Caki2 (cell line): ENCODE measurements around the gene ARHGEF28. TPM values are rescaled to one million over a fixed set of nuclear protein-coding genes. Genes with fewer than 3 reads are reported as not detected.

Source experiments
- DNase-seq: peaks from one replicate; pipeline ENCODE4 v3.0.0-alpha.2; 2015; ENCODE audit warnings: low read depth
- in situ Hi-C: cut with HindIII; loops from 2 replicates; pipeline ENCODE4 v1.10.0; 2016; ENCODE audit warnings: low sequenced_read_pairs, low pct_unique_long_range_greater_than_20kb, mixed read lengths
- total RNA-seq: library from RNA; depleted of rRNA; stranded (reverse); fragments of >200 nt; shearing (Covaris generic); gene quantifications from 2 replicates; pipeline ENCODE4 v1.2.3, GENCODE V29; 2014; ENCODE audit warnings: low replicate concordance

ARHGEF28 gene
- total RNA-seq, 1 experiment from 2014 or later: 11.2 TPM

DNA sequence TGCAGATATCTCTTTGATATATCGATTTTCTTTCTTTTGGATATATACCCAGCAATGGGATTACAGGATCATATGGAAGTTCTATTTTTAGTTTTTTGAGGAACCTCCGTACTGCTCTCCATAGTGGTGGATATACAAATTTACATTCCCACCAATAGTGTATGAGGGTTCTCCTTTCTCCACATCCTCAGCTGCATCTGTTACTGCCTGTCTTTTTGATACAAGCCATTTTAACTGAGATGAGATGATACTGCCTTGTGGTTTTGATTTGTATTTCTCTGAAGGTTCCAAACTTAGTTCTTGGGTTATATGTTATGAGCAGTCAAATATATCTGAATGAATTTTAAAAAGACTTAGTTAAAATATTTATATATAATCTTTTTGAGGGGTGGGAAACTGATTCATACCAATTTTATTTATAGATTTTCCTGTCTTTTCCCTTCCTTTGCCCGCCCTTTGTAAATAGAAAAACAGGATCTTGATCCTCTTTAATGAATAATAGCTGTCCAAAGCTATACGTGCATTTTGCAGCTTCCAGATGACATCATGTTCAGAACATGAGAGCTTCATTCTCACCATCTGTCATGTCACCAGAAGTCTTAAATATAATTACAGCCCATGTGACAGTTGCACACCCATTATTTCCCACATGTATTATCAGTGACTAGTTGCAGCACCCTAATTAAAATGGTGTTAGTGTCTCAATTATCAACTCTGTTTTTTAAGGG lies 6.2 kb upstream of the ARHGEF28 start:
- DNase-seq: no peak
- in situ Hi-C loops: no loop called here

GRCh38 chr5:73620334-73620687 lies 5.7 kb upstream of the ARHGEF28 start:
- in situ Hi-C loops: no loop called here
- DNase-seq: no peak

DNA sequence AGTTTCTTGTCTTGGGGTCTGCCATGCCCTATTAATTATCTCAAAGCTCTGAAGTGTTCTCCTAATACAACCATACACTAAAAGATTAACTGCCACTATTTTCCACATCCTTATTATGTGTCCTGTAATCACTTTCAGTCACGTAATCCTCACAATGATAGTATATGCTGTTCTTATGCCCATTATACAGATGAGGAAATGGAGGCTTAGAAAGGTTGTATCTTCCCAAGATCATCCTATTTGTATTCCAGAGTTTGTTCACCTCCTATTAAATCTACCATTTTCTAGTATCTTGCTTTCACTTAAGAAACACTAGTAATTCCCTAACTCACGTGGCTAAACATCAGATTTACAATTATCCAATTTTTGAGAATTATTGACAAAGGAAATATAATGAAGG lies 2.9 kb upstream of the ARHGEF28 start:
- in situ Hi-C loops: no loop called here
- no peak for DNase-seq

DNA sequence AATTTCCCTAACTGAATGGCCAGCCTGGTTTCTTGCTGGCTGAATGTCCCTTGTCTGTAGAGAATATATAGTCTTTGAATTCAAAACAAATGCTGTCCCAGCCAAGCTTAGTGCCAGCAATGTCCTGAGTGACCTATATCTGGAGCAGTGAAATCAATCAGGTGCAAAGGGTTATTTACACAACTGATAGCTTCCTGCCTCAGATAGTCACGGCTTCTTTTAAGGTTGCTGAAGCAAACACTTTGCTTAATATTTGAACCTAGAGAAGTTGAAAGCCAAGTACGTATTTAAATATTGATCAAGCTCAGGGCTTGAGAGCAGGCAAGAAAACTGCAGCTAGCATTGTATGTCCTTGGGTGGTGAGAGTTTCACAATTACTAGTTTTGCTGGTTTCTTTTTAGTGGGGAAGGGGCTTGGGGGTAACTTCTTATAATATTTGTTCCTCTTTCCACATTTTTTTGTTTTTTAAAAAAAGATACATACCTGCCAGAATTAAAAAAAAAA lies 2.0 kb upstream of the ARHGEF28 start:
- in situ Hi-C loops: no loop called here
- DNase-seq: no peak

- no peak for DNase-seq
- in situ Hi-C loops: no loop called here
Observed at GRCh38 chr5:73624888-73625287, 1.1 kb upstream of the ARHGEF28 start.

DNA sequence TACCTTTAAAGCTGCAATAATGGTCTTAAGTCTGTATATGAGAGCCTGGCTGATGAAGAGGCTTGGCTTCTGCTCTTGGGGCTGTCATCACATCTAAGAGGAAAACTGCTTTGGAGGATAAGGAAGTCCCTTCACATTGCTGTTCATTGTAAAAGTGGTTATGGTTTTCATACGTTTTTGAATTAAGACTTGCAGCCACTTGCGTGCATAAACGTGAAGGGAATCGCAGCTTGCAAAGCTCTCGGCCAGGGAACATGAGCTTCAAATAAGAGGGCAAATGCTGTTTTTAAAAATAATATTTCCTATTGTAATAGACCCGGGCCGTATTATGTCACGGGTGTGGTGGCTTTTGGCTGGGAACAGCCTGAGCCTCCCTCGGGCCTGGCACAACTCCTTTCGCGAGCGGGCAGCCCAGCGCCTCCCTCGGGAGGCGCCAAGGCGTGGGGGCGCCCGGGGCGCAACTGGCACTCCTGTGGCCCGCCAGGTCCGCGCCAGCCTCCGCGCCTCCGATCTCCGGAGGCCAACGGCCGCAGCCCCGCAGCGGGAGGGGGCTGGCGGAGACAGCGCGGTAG lies 538 bp upstream of the ARHGEF28 start:
- DNase-seq: no peak
- in situ Hi-C loops: no loop called here

- no peak for DNase-seq
- in situ Hi-C loops: no loop called here
Observed at GRCh38 chr5:73626814-73627313, 868 bp downstream of the ARHGEF28 start.

- DNase-seq: no peak
- in situ Hi-C loops: no loop called here
Observed at GRCh38 chr5:73629456-73629855, 3.5 kb downstream of the ARHGEF28 start.

- DNase-seq: no peak
- in situ Hi-C loops: no loop called here
Observed at GRCh38 chr5:73630765-73631164, 4.8 kb downstream of the ARHGEF28 start.

- in situ Hi-C loops: no loop called here
- DNase-seq: no peak
Observed at GRCh38 chr5:73631500-73631899, 5.5 kb downstream of the ARHGEF28 start.

- in situ Hi-C loops: no loop called here
- DNase-seq: no peak
Observed at GRCh38 chr5:73633060-73633459, 7.1 kb downstream of the ARHGEF28 start.

GRCh38 chr5:73636408-73636807 lies 10.4 kb downstream of the ARHGEF28 start:
- no peak for DNase-seq
- in situ Hi-C loops: no loop called here

GRCh38 chr5:73637565-73637964 lies 11.6 kb downstream of the ARHGEF28 start:
- in situ Hi-C loops: no loop called here
- no peak for DNase-seq

- DNase-seq: peak; percentile 61
- in situ Hi-C loops: no loop called here
Observed at GRCh38 chr5:73638344-73639095, 12.5 kb downstream of the ARHGEF28 start.

GRCh38 chr5:73640861-73641320 lies 14.9 kb downstream of the ARHGEF28 start:
- DNase-seq: no peak
- in situ Hi-C loops: no loop called here

GRCh38 chr5:73641811-73642210 lies 15.8 kb downstream of the ARHGEF28 start:
- in situ Hi-C loops: no loop called here
- no peak for DNase-seq

DNA sequence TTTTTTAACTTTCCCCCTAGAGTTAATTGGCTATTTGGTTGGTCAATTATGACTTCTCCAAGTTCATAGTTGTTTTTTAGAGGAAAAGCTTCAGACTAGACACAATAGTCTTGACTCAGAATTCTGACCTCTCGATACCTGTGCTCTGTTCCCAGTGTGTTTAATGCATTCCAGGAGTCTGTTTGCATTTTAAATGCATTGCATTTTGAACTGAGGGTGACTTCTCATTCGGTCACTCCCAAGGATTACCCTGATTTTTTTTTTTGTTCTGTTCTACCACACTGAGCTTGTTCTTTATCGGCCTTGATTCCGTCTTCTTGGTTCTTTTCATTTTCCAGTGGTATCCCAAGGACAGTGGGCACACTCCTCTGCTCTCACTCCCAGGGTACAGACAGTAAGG lies 16.3 kb downstream of the ARHGEF28 start:
- no peak for DNase-seq
- in situ Hi-C loops: no loop called here

GRCh38 chr5:73644385-73644963 lies 18.5 kb downstream of the ARHGEF28 start:
- in situ Hi-C loops: no loop called here
- no peak for DNase-seq

DNA sequence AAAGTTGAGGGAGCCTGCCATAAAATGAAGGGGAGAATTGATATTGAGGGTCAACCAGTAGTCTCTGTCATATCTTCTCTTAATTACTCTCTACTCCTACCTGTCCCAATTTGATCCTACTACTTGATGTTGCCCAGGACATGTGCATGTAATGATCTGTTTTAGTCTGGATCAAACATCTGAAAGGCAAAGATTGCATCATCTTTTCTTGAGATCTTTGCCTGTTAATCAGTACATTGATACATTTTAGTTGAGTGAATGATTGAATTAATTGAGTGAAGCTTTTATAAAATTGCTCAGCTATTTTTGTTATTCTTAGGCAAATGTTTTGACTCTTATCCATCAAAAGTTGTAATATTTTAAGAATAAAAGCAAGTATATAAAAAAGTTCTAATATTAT lies 21.7 kb downstream of the ARHGEF28 start:
- no peak for DNase-seq
- in situ Hi-C loops: no loop called here
